Measurements from ENCODE around the gene GNA14.
"Not testable (repeated sequence)": the region's sequence is repeated elsewhere in the genome, so short reads cannot be mapped to it uniquely, and the experiment has no call there.

GNA14 gene

DNA sequence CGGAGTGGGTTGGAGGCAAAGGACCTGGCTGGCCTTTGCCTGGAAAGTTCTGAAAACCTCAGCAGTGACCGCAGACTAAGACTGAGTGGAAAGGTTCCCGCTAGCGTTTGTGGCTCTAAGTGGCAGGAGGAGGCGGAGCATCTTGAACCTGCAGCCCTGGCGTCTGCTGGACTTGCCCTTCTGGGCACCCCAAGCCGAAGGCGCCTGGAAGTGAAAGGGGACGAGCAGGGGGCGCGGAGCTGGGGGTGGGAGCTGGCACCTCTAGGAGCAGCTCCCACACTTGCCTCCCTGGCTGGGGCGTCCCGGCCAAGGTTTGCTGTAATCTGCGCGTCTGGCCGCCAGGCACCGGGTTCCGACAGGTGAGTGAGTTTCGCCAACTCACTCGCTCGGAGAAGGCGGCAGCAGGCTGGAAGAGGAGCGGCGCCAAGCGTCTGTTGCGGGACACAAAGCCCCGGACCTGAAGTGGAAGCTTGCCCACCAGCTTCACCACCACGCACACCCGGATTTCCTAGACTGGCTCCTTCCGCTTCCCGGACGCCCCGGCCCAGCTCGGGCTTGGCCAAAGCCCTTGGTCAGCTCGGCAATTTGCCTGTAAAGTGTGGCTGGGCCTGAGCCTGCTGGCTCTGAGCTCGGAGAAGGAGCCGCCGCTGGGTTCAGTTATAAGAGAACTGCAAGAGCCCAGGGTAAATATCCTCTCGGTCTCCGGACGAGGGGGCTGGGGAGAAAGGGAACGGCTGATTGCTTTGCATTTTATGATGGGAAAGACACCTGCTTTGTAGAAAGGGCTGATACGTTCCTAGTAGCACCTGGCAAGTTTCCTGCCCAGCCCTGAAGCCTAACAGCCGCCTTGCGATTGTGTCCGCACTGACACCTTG lies at the start of gene GNA14:
GNA14 (minus strand) TSS at position 89 of the 875 bp plus-strand sequence. CDS start 529 bp downstream, outside the sequence.
- no peak for DNase-seq

DNA sequence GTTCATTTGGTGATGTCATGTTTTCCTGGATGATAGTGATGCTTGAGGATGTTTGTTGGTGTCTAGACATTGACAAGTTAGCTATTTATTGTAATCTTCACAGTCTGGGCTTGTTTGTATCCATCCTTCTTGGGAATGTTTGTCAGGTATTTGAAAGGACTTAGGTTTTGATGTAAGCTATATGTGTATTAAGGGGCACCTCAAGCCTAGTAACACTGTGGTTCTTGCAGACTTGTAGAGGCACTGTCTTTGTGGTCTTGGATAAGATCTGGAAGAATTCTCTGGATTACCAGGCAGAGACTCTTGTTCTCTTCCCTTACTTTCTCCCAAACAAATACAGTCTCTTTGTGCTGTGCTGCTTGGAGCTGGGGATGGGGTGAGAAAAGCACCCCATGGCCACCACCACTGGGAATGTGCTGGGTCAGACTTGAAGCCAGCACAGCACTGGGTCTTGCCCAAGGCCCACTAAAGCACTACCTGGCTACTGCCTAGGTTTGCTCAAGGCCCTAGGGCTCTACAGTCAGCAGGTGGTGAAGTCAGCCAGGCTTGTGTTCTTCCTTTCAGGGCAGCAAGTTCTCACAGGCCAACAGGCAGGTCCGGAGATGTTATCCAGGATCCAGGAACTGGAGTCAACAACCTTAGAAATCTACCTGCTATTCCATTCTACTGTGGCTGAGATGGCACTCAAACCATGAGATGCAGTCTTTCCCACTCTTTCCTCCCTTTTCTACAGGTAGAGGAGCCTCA lies 49.3 kb upstream of the GNA14 start:
- DNase-seq = no peak

DNA sequence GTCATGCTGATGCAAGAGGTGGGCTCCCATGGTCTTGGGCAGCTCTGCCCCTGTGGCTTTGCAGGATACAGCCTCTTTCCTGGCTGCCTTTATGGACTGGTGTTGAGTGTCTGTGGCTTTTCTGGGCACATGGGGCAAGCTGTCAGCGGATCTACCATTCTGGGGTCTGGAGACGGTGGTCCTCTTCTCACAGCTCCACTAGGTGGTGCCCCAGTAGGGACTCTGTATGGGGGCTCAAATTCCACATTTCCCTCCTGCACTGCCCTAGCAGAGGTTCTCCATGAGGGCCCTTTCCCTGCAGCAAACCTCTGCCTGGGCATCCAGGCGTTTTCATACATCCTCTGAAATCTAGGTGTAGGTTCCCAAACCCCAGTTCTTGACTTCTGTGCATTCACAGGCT lies 42.6 kb upstream of the GNA14 start:
- not testable (repeated sequence) for DNase-seq

DNA sequence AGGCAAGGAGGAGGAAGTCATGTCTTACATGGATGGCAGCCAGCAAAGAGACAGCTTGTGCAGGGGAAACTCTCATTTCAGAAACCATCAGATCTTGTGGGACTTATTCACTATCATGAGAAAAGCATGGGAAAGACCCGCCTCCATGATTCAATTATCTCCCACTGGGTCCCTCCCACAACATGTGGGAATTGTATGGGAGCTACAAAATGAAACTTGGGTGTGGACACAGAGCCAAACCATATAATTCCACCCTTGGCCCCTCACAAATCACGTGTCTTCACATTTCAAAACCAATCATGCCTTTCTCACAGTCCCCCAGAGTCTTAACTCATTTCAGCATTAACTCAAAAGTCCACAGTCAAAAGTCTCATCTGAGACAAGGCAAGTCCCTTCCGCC lies 42.0 kb upstream of the GNA14 start:
- not testable (repeated sequence) for DNase-seq

DNA sequence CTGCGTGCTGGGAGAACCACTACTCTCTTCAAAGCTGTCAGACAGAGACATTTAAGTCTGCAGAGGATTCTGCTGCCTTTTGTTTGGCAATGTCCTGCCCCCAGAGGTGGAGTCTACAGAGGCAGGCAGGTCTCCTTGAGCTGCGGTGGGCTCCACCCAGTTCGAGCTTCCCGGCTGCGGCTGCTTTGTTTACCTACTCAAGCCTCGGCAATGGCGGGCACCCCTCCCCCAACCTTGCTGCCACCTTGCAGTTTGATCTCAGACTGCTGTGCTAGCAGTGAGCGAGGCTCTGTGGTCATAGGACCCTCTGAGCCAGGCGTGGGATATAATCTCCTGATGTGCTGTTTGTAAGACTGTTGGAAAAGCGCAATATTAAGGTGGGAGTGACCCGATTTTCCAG lies 39.6 kb upstream of the GNA14 start:
- DNase-seq = not testable (repeated sequence)

DNA sequence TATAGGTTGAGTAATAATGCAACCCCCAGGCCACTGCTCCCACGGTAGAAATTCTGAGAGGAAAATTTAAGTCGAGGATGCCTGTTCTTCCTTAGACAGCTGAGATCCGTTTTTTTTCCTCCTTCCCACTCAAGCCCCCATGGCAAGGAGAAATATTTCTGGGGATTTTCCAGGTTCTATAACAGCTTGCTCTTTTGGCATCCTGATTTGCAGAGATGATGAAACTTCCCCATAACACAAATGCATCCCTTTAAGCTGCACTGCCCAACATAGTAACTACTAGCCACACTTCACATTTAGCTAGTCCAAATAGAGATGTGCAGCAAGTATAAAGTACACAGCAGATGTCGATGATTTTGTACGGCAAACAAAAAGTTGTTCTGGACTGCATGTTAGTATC lies 32.5 kb upstream of the GNA14 start:
- no peak for DNase-seq

DNA sequence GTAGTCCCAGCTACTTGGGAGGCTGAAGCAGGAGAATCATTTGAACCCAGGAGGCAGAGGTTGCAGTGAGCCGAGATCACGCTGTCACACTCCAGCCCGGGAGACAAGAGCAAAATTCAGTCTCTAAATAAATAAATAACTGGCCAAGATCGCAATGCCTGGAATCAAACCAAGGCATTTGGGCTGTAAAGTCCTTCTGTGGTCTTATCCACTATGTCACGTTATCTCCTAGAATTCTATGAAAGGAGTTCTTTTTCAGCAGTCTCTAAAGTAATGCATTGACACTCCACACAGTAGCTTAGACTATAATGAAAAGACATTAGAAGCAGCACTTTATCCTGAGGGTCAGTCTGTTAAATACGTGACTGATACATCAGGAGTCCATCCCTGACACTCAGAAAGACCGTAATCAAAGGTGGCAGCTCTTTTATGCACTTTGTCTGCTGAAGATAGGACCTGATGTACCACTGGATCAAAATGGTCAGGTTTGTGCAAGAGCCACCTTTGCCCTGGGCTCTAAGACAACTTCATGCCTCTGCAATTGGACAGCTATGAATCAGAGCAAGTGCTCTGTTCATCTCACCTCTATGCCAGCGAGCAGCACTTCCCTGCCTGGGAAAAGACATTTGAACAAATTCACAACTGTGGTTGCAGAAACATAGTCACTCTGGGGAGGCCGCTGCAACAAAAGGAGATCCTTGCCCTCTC lies 31.7 kb upstream of the GNA14 start:
- no peak for DNase-seq

DNA sequence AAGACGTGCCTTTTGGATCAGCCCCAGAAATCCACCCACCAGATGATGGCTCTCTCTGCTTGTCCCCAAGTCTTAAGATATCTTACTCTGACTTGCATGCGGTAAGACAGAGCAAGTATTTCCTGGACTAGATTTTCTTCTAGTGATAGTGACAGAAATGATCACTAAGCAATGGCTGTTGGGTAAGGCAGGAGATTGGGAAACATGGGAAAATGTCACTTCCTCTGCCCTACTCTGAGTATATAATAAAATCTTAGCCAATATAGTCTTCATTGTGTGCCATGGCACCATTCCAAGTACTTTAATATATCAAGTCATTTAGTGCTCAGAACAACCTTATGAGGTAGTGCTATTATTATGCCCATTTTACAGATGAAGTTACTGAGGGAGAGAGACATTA lies 31.0 kb upstream of the GNA14 start:
- no peak for DNase-seq

DNA sequence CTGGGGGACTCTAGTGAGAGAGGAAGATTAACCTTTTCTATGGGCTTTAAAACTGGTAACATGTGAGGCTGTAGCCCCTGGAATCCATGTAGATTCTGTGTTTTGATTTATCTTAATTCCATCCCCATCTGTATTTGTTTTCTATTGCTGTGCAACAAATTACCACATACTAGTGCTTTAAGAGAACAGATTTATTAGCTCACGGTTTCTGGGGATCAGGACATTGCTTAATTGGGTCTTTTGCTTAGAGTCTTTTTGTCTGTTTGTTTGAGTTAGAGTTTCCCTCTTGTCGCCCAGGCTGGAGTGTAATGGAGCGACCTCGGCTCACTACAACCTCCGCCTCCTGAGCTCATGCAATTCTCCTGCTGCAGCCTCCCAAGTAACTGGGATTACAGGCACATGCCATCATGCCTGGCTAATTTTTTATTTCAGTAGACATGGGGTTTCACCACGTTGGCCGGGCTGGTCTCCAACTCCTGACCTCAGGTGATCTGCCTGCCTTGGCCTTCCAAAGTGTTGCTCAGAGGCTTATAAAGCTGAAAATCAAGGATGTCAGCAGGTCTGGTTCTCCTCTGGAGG lies 29.9 kb upstream of the GNA14 start:
- DNase-seq = no peak

DNA sequence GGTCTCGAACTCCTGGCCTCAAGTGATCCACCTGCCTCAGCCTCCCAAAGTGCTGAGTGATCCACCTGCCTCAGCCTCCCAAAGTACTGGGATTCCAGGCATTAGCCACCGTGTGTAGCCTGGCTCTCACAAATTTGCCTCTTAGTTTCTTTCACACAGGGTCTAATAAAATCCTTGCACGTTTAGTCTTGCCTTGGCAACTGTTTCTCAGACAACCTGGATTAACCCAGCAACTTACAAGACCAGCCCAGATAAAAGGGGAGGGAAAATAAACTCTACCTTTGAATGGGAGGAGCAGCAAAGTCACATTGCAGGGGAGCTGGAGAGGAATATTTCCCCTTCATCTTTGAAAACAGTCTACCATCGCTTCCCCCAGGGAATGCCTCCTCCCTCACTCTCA lies 29.3 kb upstream of the GNA14 start:
- DNase-seq = no peak

DNA sequence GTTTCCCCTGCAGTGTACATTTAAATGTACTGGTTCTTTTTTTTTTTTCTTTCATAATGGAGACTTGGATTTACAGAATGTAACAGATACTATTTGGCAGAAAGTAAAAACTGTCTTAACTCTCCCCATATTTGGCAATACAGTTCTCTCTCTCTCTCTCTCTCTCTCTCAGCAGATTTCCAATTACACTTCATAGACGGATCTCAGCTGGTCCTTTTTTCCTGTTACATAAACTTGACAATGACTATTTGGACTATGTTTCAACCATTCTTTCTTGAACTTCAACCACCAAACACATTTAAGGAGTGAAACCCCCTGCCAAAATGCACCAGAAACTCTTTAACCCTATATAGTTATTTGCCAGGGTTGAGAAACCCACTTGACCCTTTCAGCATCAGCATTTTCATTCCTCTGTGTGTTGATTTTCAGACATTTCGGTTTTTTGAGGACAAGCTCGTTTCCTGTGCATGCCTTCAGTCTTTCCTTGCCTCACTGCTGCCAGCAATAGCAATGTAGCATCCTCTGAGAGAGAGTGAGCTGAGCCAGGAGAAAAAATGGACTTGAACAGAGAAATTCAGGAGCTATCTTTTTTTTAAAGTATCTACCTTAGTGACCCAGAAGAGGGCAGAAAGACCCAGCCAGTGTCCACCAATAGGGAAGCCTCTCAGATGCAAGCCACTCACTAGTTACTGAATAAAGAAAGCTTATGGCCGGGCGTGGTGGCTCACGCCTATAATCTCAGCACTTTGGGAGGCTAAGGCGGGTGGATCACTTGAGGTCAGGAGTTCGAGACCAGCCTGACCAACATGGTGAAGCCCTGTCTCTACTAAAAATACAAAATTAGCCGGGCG lies 26.0 kb upstream of the GNA14 start:
- no peak for DNase-seq

DNA sequence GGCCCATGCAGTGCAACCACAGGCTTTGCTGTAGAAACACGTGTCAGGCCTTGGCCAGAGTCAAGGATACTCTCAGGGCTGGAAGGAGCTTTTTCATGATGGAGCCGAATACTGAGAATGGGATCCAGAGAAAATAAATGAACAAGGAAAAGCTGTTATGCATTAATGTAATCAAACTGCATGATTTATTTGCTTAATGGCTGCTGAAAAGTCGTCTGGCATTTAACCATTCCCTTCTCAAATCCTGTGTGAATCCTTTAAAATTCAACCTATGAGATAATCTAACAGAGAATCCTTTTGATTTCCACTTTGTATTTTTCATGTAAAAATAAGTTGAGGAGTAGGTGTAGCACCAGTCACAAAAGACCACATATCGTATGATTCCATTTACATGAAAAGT lies 24.1 kb upstream of the GNA14 start:
- DNase-seq = no peak

DNA sequence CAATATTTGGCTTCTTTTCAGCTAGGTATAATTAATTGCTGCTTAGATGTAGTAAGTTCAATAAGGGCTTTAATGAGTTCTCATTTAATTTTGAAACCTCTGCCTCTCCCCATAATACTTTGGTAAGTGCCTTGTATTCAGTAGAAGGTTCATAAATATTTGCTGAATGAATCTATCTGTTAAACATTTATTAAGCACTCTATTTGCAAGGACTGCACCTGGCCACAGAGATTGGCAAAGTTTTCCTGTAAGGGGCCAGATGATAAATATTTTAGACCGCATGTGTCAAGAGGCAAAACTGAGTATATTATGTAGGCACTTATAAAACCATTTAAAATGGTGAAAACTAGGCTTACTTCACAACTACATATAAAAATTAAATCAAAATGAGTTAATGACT lies 19.0 kb upstream of the GNA14 start:
- no peak for DNase-seq

DNA sequence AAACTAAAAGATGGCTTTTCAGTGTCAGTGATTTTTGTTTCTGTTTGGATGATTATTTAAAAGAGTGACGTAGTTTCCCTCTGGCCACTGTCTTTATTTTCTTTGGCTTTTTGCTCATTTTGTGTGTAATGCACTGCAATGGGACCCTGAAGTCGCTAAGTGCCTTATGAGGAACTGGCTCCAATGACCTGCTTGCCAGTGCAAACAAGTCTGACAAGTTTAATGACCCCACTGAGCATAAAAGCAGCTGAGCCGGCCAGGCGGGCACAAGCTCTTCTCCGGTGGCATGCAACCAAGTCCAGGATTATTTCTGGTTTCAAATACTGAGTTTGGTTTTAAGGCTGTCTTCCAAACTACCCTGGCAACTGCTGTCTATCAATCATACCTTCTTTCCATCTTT lies 15.6 kb upstream of the GNA14 start:
- DNase-seq = no peak

DNA sequence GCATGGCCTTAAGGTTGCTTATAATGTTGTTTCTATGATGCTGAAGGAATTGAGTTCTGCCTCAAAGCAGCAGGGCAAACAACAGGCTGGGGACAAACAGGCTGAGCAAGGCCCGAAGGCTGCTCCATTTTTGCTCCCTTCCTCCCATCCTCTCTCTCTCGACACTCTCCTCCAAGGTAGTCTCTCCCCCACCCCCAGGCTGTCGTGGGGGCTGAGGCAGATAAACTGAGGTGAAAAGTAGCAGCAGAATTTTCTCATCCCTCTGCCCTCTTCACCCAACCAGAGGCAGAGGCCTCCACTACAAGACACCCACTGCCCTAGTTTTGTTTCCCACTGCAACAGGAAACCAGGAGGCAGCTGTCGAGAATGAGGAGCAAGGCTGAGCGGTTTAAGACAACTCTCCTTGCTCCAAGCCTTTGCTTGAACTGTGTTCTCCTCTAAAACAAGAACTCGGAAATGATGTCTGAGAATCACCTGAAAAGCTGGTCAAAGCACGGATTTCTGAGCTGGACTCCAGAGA lies 13.5 kb upstream of the GNA14 start:
- DNase-seq = no peak

DNA sequence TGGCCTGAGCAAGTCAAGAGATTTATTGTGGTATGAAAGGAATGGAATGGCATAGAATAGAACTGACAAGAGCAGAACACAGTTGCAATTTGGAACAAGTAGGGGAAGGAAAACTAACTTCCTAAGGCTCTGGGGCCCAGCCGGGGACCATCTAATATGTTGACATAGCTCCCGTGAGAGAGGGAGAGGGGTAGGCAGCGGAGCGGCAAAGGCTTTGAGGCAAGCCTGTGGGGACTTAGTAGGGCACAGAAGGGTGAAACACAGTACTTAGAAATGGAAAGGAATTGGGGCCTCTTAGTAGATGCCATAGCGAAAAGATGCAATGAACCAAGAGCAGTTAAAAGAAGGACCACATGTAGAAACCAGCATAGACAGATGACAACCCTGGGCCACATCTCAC lies 11.8 kb upstream of the GNA14 start:
- DNase-seq = no peak

DNA sequence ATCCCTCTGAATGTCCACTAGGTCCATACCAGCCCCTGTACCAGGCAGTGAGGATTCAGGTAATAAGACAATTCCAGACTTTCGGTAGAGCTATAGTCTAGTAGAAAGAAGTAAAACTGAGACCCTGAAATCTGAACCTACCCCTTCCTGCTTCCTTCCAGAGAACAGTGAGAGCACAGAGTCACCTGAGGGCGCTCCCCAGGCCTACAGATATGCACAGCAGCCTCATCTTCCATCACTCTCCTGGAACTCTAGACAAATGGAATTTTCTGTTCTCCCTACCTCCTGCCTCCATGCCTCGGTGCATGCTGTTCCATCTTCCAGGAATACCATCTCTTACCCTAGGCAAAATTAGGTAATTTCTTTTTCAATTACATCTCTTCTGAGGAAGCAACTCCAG lies 3.1 kb upstream of the GNA14 start:
- DNase-seq = no peak

DNA sequence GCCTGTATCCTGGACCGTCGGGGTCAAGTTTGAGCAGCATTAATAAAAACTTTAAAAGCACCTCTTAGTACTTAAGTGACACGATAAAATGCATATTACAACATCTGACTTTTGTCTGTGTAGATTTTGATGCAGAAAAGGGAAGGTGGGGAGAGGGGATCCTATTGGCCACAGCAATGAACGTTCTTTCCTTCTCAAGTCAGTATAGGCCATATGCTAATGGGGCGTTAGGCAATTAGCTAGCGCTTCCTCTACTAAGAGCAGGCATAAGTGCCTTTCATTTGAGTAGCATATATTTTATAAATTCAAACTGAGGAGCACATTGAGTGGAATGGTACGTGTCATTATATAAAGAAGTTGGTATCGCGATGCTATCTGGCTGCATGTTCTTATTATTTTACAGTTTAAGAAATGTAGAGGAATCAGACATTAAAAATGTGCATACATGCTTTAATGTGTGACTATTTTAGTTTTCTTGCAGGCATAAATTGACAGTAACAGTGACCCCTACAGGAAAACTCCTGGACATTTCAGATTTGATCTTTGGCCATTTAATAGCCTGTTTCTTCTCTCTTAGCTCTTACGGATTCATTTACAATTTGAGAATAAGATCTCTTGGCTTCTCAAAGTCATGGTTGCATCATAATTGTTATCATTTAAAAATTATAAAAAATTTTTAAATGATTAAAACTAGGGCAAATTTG lies 1.1 kb upstream of the GNA14 start:
- no peak for DNase-seq

DNA sequence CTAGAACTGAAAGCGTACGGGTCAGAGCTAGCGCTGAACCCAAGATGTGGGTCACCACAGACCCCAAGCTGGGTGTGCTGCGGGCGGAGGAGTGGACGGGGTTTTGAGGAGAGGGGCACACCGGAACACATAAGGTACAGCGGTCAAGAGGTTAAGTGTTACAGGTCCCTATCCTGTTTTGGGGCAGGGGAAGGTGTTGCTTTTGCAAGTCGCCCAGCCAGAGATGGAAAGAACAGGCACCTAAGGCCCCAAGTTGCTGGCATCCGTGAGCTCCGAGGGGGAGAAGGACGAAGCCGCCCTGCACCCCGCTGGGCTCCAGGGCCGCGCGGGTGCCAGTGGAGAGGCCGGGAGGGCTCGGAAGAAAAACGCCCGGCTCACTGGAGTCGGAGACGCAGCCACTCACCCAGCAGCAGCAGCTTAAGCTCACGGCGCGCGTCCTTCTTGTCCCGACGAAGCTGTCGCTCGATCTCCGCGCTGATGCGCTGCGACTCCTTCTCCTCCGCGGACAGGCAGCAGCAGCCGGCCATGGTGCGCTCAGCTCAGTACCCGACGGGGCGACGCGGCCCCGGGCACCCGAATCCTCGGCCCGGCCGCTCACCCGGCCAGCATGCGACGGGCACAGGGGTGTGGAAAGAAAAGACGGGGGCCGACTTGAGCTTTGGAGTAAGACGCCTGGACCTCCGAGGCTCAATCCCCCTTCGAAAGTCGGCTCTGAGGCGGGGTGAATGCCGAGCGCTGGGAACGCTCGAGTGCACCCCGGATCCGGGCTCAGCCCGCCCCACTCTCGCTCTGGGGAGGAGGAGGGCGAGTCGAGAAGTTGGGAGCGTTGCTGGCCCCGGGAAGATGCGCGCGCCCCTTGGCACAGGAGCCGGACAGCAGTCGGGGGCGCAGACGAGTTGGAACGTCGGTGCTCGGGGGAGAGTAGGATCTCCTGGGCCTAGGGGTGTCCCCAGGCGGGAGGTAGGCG lies 572 bp downstream of the GNA14 start:
- no peak for DNase-seq

DNA sequence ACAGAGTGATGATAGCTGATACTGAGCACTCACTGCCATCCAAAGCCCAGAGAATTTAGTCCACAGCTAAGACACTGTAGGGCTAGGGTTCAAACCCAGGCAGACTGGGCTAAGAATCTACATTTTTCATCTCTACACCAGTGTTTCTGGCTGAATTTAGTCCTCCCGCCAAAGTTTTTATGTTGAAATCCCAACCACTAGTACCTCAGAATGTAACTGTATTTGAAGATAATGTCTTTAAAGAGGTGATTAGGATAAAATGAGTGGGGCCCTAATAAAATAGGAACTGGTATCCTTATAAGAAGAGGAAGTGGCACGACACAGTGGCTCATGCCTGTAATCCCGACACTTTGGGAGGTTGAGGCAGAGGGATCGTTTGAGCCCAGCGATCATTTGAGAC lies 4.3 kb downstream of the GNA14 start:
- no peak for DNase-seq
